Ovary (tissue), 9 donors: ENCODE measurements around the gene KICS2. TPM values are rescaled to one million over a fixed set of nuclear protein-coding genes. Genes with fewer than 3 reads are reported as not detected.
"Not testable (repeated sequence)": the region's sequence is repeated elsewhere in the genome, so short reads cannot be mapped to it uniquely, and the experiment has no call there.

Source experiments
- DNase-seq, 5 donors: peaks; one replicate each; pipeline ENCODE4 v3.0.0-alpha.2; 2019 to 2020
- H3K27ac ChIP-seq, 2 donors: fragments of 200-600 bp; one replicate each; pipeline versions ENCODE4 v1.5.1 to v1.8.0; 2019 to 2022
- H3K27me3 ChIP-seq: fragments of 200-600 bp; one replicate; pipeline ENCODE4 v1.8.0; 2022
- H3K36me3 ChIP-seq: fragments of 200-600 bp; sonication (generic); one replicate; pipeline ENCODE4 v1.5.1; 2019
- H3K4me1 ChIP-seq: one replicate; pipeline ENCODE4 v1.8.1; 2013; ENCODE audit warnings: mild to moderate bottlenecking, moderate library complexity; ENCODE audit not compliant: insufficient read depth
- H3K4me3 ChIP-seq: fragments of 200-600 bp; sonication (generic); one replicate; pipeline ENCODE4 v1.5.1; 2017
- H3K9me3 ChIP-seq, 2 donors: fragments of 200-600 bp in 1 of 2; sonication (generic) in 1 of 2; one replicate each; pipeline versions ENCODE4 v1.5.1 to v1.8.1; 2013 to 2019; ENCODE audit warnings: mild to moderate bottlenecking in 1 of 2, moderate library complexity in 1 of 2
- EP300 ChIP-seq: sonication (generic); formaldehyde crosslinking; IDR thresholded peaks from one replicate; pipeline ENCODE4 v1.6.1; 2017; ENCODE audit warnings: antibody characterized with exemption
- POLR2A ChIP-seq: fragments of 450-650 bp; IDR thresholded peaks from one replicate; pipeline ENCODE4 v1.6.1; 2017; ENCODE audit warnings: antibody characterized with exemption, mild to moderate bottlenecking, moderate library complexity
- WGBS, 3 donors: extraction: QIAGEN DNeasy Blood & Tissue Kit in 1 of 3; methylation state at CpG; one replicate each; pipeline versions ENCODE4 v1.1.5 to v1.1.7; 2013 to 2017; 5-methylcytosine and 5-hydroxymethylcytosine counted together
- intact Hi-C, 4 donors: fragments of 100-400 bp; cut with DNase I; formaldehyde crosslinking; loops; one replicate each; pipeline versions ENCODE4 v1.11.0 to v1.15.1; 2022 to 2023
- polyA plus RNA-seq, 2 donors: library from polyadenylated mRNA; stranded (reverse); fragments of 200-250 nt in 1 of 2; fragments of 350-450 nt in 1 of 2; fragmentation: Illumina TruSeq in 1 of 2; extraction: RNeasy Lipid Tissue Mini Kit (QIAGEN cat#74804) in 1 of 2; gene quantifications; one replicate each; pipeline ENCODE4 v1.2.3, GENCODE V29; 2013 to 2014
- total RNA-seq, 7 donors: library from RNA; depleted of rRNA in 2 of 7; stranded (reverse); fragments of >200 nt in 2 of 7; fragmentation: NEBNext Ultra II Directional in 3 of 7; extraction: Animal tissue kit (Norgen Biotek cat#: 25700) in 3 of 7; gene quantifications; one replicate each; pipeline versions ENCODE4 v1.1.0 to v1.2.4, GENCODE V29; 2016 to 2023
- TF ChIP-seq, protein P1 (sequence below), 3 donors: fragments of 450-650 bp in 2 of 3; fragments of 200-600 bp in 1 of 3; IDR thresholded peaks; one replicate each; pipeline versions ENCODE4 v1.5.1 to v1.8.0; 2016 to 2022; ENCODE audit warnings: antibody characterized with exemption in 3 of 3, mild to moderate bottlenecking in 1 of 3
- donor health status: DM: no; HTN: no; CAD: no; lungs with moderate emphysema.
- donor health status: DM: no; HTN: no; CAD: no.
- donor health status: Bipolar disorder and iron deficiency.
- donor health status: DM: yes; HTN: yes; CAD: no.
- donor health status: DM: no; HTN: no; CAD: no.
- donor health status: DM: yes; HTN: yes; CAD: no.

The KICS2 gene
- total and polyA plus RNA-seq, 9 donors, result 3.4 to 15.2 (median 8.1) TPM

DNA sequence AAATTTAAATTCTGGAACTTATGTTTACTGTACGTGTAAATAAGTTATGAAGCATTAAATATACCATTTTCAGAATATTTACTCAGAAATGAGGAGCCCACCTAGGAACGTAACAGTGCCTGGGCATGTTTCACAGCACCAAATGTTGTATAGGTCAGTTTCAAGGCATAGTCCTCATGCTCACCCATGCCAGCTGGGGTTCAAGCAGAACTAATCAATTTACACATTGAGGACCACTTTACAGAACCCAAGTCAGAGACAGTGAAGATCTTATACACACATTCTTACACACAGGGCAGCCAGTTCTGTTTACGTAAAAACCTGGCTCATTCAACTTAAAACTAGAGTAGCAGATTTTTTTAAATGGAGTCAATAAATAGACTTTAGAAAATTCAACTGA, 2.0 kb downstream of the KICS2 start:
- Histone ChIP-seq H3K36me3 (no peaks in the 10 kb centered on the region), H3K27ac (no peak overlapping the region), H3K4me1 (no peaks in the 10 kb centered on the region), H3K27me3 (no peaks in the 10 kb centered on the region), H3K9me3 (no peaks in the 10 kb centered on the region), H3K4me3 (no peak overlapping the region)
- no peak for DNase-seq
- TF ChIP-seq, protein P1, sequence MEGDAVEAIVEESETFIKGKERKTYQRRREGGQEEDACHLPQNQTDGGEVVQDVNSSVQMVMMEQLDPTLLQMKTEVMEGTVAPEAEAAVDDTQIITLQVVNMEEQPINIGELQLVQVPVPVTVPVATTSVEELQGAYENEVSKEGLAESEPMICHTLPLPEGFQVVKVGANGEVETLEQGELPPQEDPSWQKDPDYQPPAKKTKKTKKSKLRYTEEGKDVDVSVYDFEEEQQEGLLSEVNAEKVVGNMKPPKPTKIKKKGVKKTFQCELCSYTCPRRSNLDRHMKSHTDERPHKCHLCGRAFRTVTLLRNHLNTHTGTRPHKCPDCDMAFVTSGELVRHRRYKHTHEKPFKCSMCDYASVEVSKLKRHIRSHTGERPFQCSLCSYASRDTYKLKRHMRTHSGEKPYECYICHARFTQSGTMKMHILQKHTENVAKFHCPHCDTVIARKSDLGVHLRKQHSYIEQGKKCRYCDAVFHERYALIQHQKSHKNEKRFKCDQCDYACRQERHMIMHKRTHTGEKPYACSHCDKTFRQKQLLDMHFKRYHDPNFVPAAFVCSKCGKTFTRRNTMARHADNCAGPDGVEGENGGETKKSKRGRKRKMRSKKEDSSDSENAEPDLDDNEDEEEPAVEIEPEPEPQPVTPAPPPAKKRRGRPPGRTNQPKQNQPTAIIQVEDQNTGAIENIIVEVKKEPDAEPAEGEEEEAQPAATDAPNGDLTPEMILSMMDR (IDR thresholded peaks at IDR 0.05), result no peak
- TF ChIP-seq EP300, result no peak
- no peak for TF ChIP-seq POLR2A
- intact Hi-C loops, result loop anchor here in 1 of 4 donors (10.0 kb wide), 1 partner anchor 375 kb away; the partner anchor contains the start of gene SRGAP1
- WGBS, 3 donors, result 96 to 98% (median 98%) methylated on average over 3 of the region's 3 CpGs

DNA sequence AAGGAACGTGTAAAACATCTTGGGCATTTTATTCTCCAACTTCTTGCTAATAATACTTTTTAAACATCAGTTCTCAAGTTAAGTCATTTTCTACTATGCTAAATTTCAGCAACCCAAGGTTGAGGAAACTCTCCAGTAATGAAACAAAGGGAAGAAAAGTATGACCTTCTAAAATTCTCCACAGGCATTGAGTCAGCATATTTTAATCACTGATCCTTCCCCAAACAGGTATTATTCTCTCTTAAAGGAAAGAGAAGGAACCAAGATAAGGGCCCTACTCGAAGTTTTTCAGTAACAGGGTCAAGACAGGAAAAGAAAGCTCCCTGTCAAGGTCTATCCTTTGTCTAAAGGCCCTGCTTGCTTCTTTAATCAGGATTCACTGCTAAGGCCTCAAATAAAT, 3.0 kb downstream of the KICS2 start:
- H3K36me3 ChIP-seq, result no peaks in the 10 kb centered on the region
- H3K9me3 ChIP-seq, result no peaks in the 10 kb centered on the region
- H3K4me3 ChIP-seq, result no peak overlapping the region
- 40 to 53% (median 44%) methylated on average over 2 of the region's 2 CpGs for WGBS, 3 donors
- TF ChIP-seq, protein P1 (IDR thresholded peaks at IDR 0.05), result no peak
- TF ChIP-seq POLR2A (no peak), EP300 (no peak)
- H3K27ac ChIP-seq, result peak overlapping the region in 1 of 2 donors; percentile 10
- H3K4me1 ChIP-seq, result no peaks in the 10 kb centered on the region
- no peak for DNase-seq
- no peaks in the 10 kb centered on the region for H3K27me3 ChIP-seq
- intact Hi-C loops, result no loop called here

DNA sequence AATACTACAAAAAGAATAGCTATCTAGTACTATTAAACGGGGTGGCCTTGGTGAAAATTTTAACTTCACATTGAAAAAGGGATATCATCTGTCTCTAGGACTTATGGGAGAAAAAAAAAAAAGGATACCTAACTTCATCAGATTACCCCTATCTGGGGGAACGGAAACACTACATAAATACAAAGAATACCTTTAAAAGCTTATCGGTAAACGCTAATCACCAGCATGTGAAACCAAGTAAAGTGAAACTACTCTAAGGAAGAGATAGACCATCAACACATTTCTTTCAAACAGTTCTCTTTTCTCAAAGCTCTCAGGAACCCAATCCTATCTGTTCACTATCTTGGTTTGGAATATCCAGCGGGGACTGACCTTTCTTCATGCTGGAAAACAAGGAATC, 3.5 kb downstream of the KICS2 start:
- H3K9me3 ChIP-seq, result no peaks in the 10 kb centered on the region
- TF ChIP-seq, protein P1 (IDR thresholded peaks at IDR 0.05), result no peak
- no peak for TF ChIP-seq EP300
- 74 to 84% (median 81%) methylated on average over 5 of the region's 5 CpGs for WGBS, 3 donors
- H3K27me3 ChIP-seq, result no peaks in the 10 kb centered on the region
- no peak for DNase-seq
- H3K27ac ChIP-seq, result no peak overlapping the region
- no peaks in the 10 kb centered on the region for H3K4me1 ChIP-seq
- no peak overlapping the region for H3K4me3 ChIP-seq
- intact Hi-C loops, result no loop called here
- no peaks in the 10 kb centered on the region for H3K36me3 ChIP-seq

DNA sequence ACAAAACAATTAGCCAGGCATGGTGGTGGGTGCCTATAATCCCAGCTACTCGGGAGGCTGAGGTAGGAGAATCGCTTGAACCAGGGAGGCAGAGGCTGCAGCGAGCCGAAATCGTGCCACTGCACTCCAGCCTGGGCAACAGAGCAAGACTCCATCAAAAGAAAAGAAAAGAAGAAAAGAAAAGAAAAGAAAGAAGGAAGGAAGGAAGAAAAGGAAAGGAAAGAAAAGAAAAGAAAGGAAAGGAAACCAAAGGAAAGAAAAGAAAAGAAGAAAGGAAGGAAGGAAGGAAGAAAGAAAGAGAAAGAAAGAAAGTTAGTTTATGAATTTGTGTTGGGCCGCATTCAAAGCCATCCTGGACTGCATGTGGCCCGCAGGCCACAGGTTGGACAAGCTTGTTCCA, 4.5 kb downstream of the KICS2 start:
- H3K27me3 ChIP-seq, result not testable (repeated sequence)
- WGBS, 3 donors, result 97% methylated on average over 7 of the region's 7 CpGs

DNA sequence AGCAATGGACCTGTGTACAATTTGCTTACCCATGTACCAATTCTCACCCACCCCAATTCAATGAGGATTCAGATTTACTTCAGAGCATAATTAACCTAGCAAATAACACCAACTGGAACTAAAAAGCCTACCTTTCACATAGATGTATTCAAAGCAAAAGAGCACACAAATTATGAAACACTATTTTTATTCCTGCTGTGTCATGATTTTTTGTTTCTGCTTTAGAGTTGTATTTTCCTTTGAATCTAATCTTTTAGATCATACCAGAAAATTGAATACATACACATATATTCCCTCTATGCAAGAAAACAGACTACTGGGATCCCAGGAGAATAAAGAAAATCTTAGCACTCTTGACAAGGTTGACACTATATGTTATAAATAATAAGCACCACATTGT, 5.9 kb downstream of the KICS2 start:
- intact Hi-C loops, result no loop called here
- H3K27ac ChIP-seq, result no peak overlapping the region
- no peak for DNase-seq
- no peak for TF ChIP-seq POLR2A
- H3K36me3 ChIP-seq, result no peaks in the 10 kb centered on the region
- H3K9me3 ChIP-seq, result no peaks in the 10 kb centered on the region
- H3K4me3 ChIP-seq, result no peak overlapping the region
- H3K27me3 ChIP-seq, result no peaks in the 10 kb centered on the region
- H3K4me1 ChIP-seq, result no peaks in the 10 kb centered on the region

More for the DNA sequence above, 4.5 kb downstream of the KICS2 start:
- intact Hi-C loops, H3K9me3 ChIP-seq, DNase-seq, H3K4me1 ChIP-seq, H3K4me3 ChIP-seq, H3K27ac ChIP-seq, H3K36me3 ChIP-seq: not testable (repeated sequence)
